GM18498 (cell line): ENCODE measurements around the gene HDAC7.
"Not testable (repeated sequence)": the region's sequence is repeated elsewhere in the genome, so short reads cannot be mapped to it uniquely, and the experiment has no call there.

Experiments used
- ATAC-seq: cut with Tn5 transposase; IDR thresholded peaks from one replicate; pipeline ENCODE4 v1.9.1; 2021; ENCODE audit warnings: mild to moderate bottlenecking, moderate library complexity; ENCODE audit not compliant: unreplicated experiment

HDAC7 gene

GRCh38 chr12:47815447-47815846 lies 4.3 kb downstream of the HDAC7 start:
- ATAC-seq: not testable (repeated sequence)

- no peak for ATAC-seq
These were observed 5.0 kb downstream of the HDAC7 start for GRCh38 chr12:47814539-47815170.

GRCh38 chr12:47813511-47814196 lies 6.0 kb downstream of the HDAC7 start:
- ATAC-seq: peak; percentile 41

- ATAC-seq: peak; percentile 69
These were observed 6.7 kb downstream of the HDAC7 start for GRCh38 chr12:47812797-47813510.

- no peak for ATAC-seq
These were observed 7.9 kb downstream of the HDAC7 start for GRCh38 chr12:47811581-47812484.

- no peak for ATAC-seq
These were observed 8.7 kb downstream of the HDAC7 start for GRCh38 chr12:47811072-47811396.

GRCh38 chr12:47809518-47809917 lies 10.2 kb downstream of the HDAC7 start:
- ATAC-seq: not testable (repeated sequence)

- ATAC-seq: no peak
These were observed 10.9 kb downstream of the HDAC7 start for GRCh38 chr12:47808574-47809365.

- ATAC-seq: peak; percentile 38
These were observed 11.7 kb downstream of the HDAC7 start for GRCh38 chr12:47808050-47808449.

- no peak for ATAC-seq
These were observed 12.4 kb downstream of the HDAC7 start for GRCh38 chr12:47807338-47807737.

- ATAC-seq: no peak
These were observed 14.3 kb downstream of the HDAC7 start for GRCh38 chr12:47805417-47805816.

- ATAC-seq: no peak
These were observed 15.5 kb downstream of the HDAC7 start for GRCh38 chr12:47804171-47804570.

- no peak for ATAC-seq
These were observed 16.4 kb downstream of the HDAC7 start for GRCh38 chr12:47803191-47803875.

- ATAC-seq: no peak
These were observed 17.4 kb downstream of the HDAC7 start for GRCh38 chr12:47802312-47802711.

- ATAC-seq: no peak
These were observed 17.8 kb downstream of the HDAC7 start for GRCh38 chr12:47801904-47802246.

- ATAC-seq: no peak
These were observed 18.4 kb downstream of the HDAC7 start for GRCh38 chr12:47801170-47801903.

- no peak for ATAC-seq
These were observed 19.1 kb downstream of the HDAC7 start for GRCh38 chr12:47800582-47800981.

- ATAC-seq: no peak
These were observed 20.2 kb downstream of the HDAC7 start for GRCh38 chr12:47799357-47799955.
